MM.1S (cell line): Measurements from ENCODE around the gene ARHGAP42.

Experiments
- DNase-seq: peaks from one replicate; pipeline ENCODE4 v3.0.0-alpha.2; 2015
- H2AFZ ChIP-seq: fragments of 300-600 bp; sonication (generic); 2 replicates; pipeline ENCODE4 v1.6.0; 2016; ENCODE audit warnings: antibody characterized with exemption, low read length
- H3F3A ChIP-seq: fragments of 300-600 bp; sonication (generic); 2 replicates; pipeline ENCODE4 v1.6.1; 2016; ENCODE audit warnings: mild to moderate bottlenecking, antibody characterized with exemption, low read length, moderate library complexity, mixed read lengths; ENCODE audit not compliant: insufficient read depth
- H3K27ac ChIP-seq: fragments of 300-600 bp; sonication (generic); 2 replicates; pipeline ENCODE4 v1.5.1; 2016; ENCODE audit warnings: mild to moderate bottlenecking, low read length
- H3K27me3 ChIP-seq: fragments of 300-600 bp; sonication (generic); replicated peaks from 2 replicates; pipeline ENCODE4 v1.6.0; 2016; ENCODE audit warnings: low read length; ENCODE audit not compliant: insufficient read depth
- H3K36me3 ChIP-seq: fragments of 300-600 bp; sonication (generic); replicated peaks from 2 replicates; pipeline ENCODE4 v1.6.1; 2016; ENCODE audit warnings: mild to moderate bottlenecking, low read length, mixed read lengths; ENCODE audit not compliant: insufficient read depth
- H3K4me1 ChIP-seq: fragments of 300-600 bp; sonication (generic); 2 replicates; pipeline ENCODE4 v1.6.1; 2016; ENCODE audit warnings: low read length, mixed read lengths
- H3K4me2 ChIP-seq: fragments of 300-600 bp; sonication (generic); 2 replicates; pipeline ENCODE4 v1.6.0; 2016; ENCODE audit warnings: low read depth, low read length
- H3K4me3 ChIP-seq: fragments of 300-600 bp; sonication (generic); 2 replicates; pipeline ENCODE4 v1.5.1; 2016; ENCODE audit warnings: low read length, mixed read lengths
- H3K79me2 ChIP-seq: fragments of 300-600 bp; sonication (generic); 2 replicates; pipeline ENCODE4 v1.6.1; 2016; ENCODE audit warnings: mixed run types, low read length, mixed read lengths
- H3K9ac ChIP-seq: fragments of 300-600 bp; sonication (generic); 2 replicates; pipeline ENCODE4 v1.6.1; 2016; ENCODE audit warnings: low read length, mixed read lengths
- H3K9me2 ChIP-seq: fragments of 300-600 bp; sonication (generic); replicated peaks from 2 replicates; pipeline ENCODE4 v1.6.1; 2016; ENCODE audit warnings: mild to moderate bottlenecking, low read length, mixed read lengths; ENCODE audit not compliant: insufficient read depth
- H3K9me3 ChIP-seq: fragments of 300-600 bp; sonication (generic); replicated peaks from 2 replicates; pipeline ENCODE4 v1.6.1; 2016; ENCODE audit warnings: mild to moderate bottlenecking, low read length, mixed read lengths; ENCODE audit not compliant: insufficient read depth
- H4K20me1 ChIP-seq: fragments of 300-600 bp; sonication (generic); 2 replicates; pipeline ENCODE4 v1.6.1; 2016; ENCODE audit warnings: mild to moderate bottlenecking, low read length, moderate library complexity, mixed read lengths; ENCODE audit not compliant: insufficient read depth
- EZH2 ChIP-seq: fragments of 300-600 bp; sonication (generic); optimal IDR thresholded peaks from 2 replicates; pipeline ENCODE3; 2017; ENCODE audit warnings: low read depth, mild to moderate bottlenecking, antibody characterized with exemption, low read length, mixed read lengths
- EZH2phosphoT487 ChIP-seq: fragments of 300-600 bp; sonication (generic); IDR thresholded peaks from 2 replicates; pipeline ENCODE4 v1.6.1; 2018; ENCODE audit warnings: antibody characterized with exemption, low read length
- TF ChIP-seq, protein P1 (sequence below): fragments of 300-600 bp; sonication (generic); IDR thresholded peaks from 2 replicates; pipeline ENCODE4 v1.5.1; 2016; ENCODE audit warnings: antibody characterized with exemption, low read length, mixed read lengths

ARHGAP42 gene

DNA sequence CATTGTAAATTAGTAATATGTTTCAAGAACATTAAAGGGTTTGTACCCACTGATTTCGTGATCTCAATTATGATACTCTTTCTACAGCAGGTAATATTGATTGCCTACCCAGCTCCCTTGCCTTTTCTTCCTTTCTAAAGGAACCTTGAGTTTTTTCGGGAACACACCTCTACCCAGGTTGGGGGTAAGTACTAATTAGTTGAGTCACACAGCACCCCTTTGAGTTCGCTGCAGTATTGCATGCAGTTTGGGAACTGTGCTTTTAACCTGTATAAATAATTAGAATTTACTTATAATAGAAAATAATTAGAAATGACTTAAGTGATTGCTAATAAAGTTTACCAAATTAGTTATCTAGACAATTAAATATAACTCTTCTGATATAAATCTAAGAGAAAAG is 24.9 kb downstream of the ARHGAP42 start:
- H3K9ac ChIP-seq = no peak overlapping the region
- no peak for DNase-seq
- H3K4me2 ChIP-seq = no peak overlapping the region
- H3K27ac ChIP-seq = no peak overlapping the region
- no peaks in the 10 kb centered on the region for H3K4me1 ChIP-seq
- TF ChIP-seq EZH2phosphoT487 (no peak), EZH2 (no peak)
- TF ChIP-seq, protein P1, sequence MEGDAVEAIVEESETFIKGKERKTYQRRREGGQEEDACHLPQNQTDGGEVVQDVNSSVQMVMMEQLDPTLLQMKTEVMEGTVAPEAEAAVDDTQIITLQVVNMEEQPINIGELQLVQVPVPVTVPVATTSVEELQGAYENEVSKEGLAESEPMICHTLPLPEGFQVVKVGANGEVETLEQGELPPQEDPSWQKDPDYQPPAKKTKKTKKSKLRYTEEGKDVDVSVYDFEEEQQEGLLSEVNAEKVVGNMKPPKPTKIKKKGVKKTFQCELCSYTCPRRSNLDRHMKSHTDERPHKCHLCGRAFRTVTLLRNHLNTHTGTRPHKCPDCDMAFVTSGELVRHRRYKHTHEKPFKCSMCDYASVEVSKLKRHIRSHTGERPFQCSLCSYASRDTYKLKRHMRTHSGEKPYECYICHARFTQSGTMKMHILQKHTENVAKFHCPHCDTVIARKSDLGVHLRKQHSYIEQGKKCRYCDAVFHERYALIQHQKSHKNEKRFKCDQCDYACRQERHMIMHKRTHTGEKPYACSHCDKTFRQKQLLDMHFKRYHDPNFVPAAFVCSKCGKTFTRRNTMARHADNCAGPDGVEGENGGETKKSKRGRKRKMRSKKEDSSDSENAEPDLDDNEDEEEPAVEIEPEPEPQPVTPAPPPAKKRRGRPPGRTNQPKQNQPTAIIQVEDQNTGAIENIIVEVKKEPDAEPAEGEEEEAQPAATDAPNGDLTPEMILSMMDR = no peak
- H4K20me1 ChIP-seq = no peaks in the 10 kb centered on the region
- no peak overlapping the region for H2AFZ ChIP-seq
- no peaks in the 10 kb centered on the region for H3K27me3 ChIP-seq
- H3K4me3 ChIP-seq = no peak overlapping the region
- H3K36me3 ChIP-seq = no peaks in the 10 kb centered on the region
- H3K9me2 ChIP-seq = no peaks in the 10 kb centered on the region
- peaks cover 2% of the 10 kb centered on the region; the same call in 1 of the 2 replicates for H3K79me2 ChIP-seq
- H3K9me3 ChIP-seq = no peaks in the 10 kb centered on the region
- H3F3A ChIP-seq = no peaks in the 10 kb centered on the region

DNA sequence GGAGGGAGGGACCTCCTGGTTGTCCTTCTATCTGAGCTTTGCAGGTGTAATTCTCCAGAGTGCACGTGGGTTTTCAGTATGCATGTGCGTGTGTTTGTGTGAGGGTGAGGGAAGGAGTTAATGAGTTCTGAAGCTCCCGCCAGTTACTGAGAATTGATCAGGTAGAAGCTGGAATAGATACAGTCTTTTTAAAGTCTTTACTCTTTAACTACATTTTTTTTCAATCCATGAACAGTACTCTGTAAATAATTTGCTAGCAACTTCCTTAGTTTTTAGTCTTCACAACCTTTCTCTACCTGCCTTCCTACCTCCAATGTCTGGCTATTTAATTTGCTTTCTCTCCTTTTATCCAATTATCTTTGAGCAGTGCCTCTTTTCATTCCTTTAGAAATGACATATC is 25.5 kb downstream of the ARHGAP42 start:
- Histone ChIP-seq H3K27me3 (no peaks in the 10 kb centered on the region), H3K9me3 (no peaks in the 10 kb centered on the region), H3K27ac (no peak overlapping the region), H3K4me2 (no peak overlapping the region), H4K20me1 (no peaks in the 10 kb centered on the region), H3K4me1 (no peaks in the 10 kb centered on the region), H3K36me3 (no peaks in the 10 kb centered on the region), H2AFZ (no peak overlapping the region), H3K4me3 (no peak overlapping the region), H3K79me2 (peaks cover 2% of the 10 kb centered on the region; the same call in 1 of the 2 replicates), H3F3A (no peaks in the 10 kb centered on the region), H3K9me2 (no peaks in the 10 kb centered on the region), H3K9ac (no peak overlapping the region)
- no peak for DNase-seq
- TF ChIP-seq EZH2phosphoT487 (no peak), EZH2 (no peak)
- TF ChIP-seq, protein P1 = no peak

DNA sequence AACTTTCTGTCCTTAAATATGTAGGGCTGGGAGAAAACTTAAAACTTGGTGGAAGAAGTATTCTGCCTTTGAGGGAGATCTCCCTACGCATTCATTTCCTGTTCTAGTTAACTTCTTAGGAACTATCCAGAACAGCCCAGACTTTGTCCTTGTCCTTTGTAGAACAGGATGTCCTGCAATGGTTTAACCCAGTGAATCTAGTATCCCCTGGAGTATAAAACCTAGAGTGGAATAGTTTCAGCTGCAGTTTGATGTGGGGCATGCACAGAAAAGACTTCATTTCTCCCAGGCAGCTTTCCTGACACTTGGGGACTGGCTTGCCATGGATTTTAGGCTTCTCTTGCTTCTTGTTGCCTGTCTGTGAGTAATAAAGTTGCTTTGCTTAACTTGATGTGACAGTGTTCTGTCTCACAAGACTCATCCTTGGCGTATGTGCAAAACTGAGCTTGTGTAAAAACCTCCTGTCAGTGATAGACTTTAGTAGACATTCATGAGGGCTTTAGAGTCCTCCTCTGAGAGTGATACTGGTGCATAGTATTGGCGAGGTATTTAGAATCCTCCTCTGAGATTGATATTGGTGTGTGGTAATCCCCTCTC is 28.2 kb downstream of the ARHGAP42 start:
- H3K79me2 ChIP-seq = no peaks in the 10 kb centered on the region; the same call in 1 of the 2 replicates
- no peaks in the 10 kb centered on the region for H3F3A ChIP-seq
- no peak overlapping the region for H3K4me2 ChIP-seq
- no peaks in the 10 kb centered on the region for H3K27me3 ChIP-seq
- H2AFZ ChIP-seq = no peak overlapping the region
- H4K20me1 ChIP-seq = no peaks in the 10 kb centered on the region
- H3K9ac ChIP-seq = no peak overlapping the region
- no peaks in the 10 kb centered on the region for H3K4me1 ChIP-seq
- no peaks in the 10 kb centered on the region for H3K9me3 ChIP-seq
- no peak overlapping the region for H3K27ac ChIP-seq
- no peak for DNase-seq
- TF ChIP-seq, protein P1 = no peak
- TF ChIP-seq EZH2 (no peak), EZH2phosphoT487 (no peak)
- no peaks in the 10 kb centered on the region for H3K9me2 ChIP-seq
- no peak overlapping the region for H3K4me3 ChIP-seq
- H3K36me3 ChIP-seq = no peaks in the 10 kb centered on the region
